Liver (tissue), 9 donors: ENCODE results near the gene SERPINA4. TPM values are rescaled to one million over a fixed set of nuclear protein-coding genes. Genes with fewer than 3 reads are reported as not detected.
"Not testable (repeated sequence)": the region's sequence is repeated elsewhere in the genome, so short reads cannot be mapped to it uniquely, and the experiment has no call there.

ENCODE experiments used
- DNase-seq: peaks from one replicate; pipeline ENCODE4 v3.0.0-alpha.2; 2017; ENCODE audit warnings: low spot score
- H3K27ac ChIP-seq, 2 donors: one replicate each; pipeline ENCODE4 v1.7.0; 2013; ENCODE audit warnings: inconsistent platforms in 2 of 2, low read length in 2 of 2, control low read depth in 1 of 2, low read depth in 1 of 2, mild to moderate bottlenecking in 1 of 2
- H3K27me3 ChIP-seq, 4 donors: one replicate each; pipeline versions ENCODE4 v1.6.1 to v1.7.0; 2013; ENCODE audit warnings: low read length in 3 of 4, inconsistent platforms in 1 of 4, mild to moderate bottlenecking in 1 of 4, moderate library complexity in 1 of 4; ENCODE audit not compliant: control insufficient read depth in 4 of 4, insufficient read depth in 4 of 4
- H3K36me3 ChIP-seq, 4 donors: one replicate each; pipeline versions ENCODE4 v1.6.1 to v1.7.0; 2013; ENCODE audit warnings: low read length in 3 of 4, mild to moderate bottlenecking in 3 of 4, low read depth in 1 of 4, moderate library complexity in 1 of 4; ENCODE audit not compliant: control insufficient read depth in 4 of 4, insufficient read depth in 3 of 4
- H3K4me1 ChIP-seq, 4 donors: one replicate each; pipeline versions ENCODE4 v1.6.1 to v1.7.0; 2013; ENCODE audit warnings: low read length in 3 of 4, mild to moderate bottlenecking in 3 of 4, moderate library complexity in 1 of 4; ENCODE audit not compliant: control insufficient read depth in 4 of 4, insufficient read depth in 4 of 4
- H3K4me3 ChIP-seq, 3 donors: one replicate each; pipeline versions ENCODE4 v1.6.1 to v1.7.0; 2013; ENCODE audit warnings: low read length in 3 of 3, control low read depth in 1 of 3, low read depth in 1 of 3, mild to moderate bottlenecking in 1 of 3
- H3K9ac ChIP-seq, 2 donors: one replicate each; pipeline ENCODE4 v1.7.0; 2013; ENCODE audit warnings: low read length in 2 of 2, mild to moderate bottlenecking in 2 of 2, moderate library complexity in 2 of 2, control low read depth in 1 of 2, low read depth in 1 of 2
- H3K9me3 ChIP-seq, 4 donors: one replicate each; pipeline versions ENCODE4 v1.6.1 to v1.7.0; 2013; ENCODE audit warnings: low read length in 3 of 4; ENCODE audit not compliant: control insufficient read depth in 4 of 4
- FOXA2 ChIP-seq: IDR thresholded peaks from 2 replicates; pipeline ENCODE4 v1.6.1; 2016; ENCODE audit warnings: antibody characterized with exemption
- GABPA ChIP-seq, 2 donors: IDR thresholded peaks in 1 of 2; conservative IDR thresholded peaks in 1 of 2; 2 replicates each; pipeline ENCODE4 v1.6.1; 2016; ENCODE audit warnings: antibody characterized with exemption in 2 of 2, mild to moderate bottlenecking in 1 of 2, moderate library complexity in 1 of 2
- HNF4A ChIP-seq, 2 donors: conservative IDR thresholded peaks; 2 replicates each; pipeline ENCODE4 v1.6.1; 2016; ENCODE audit warnings: antibody characterized with exemption in 2 of 2, mild to moderate bottlenecking in 2 of 2
- HNF4G ChIP-seq: IDR thresholded peaks from 2 replicates; pipeline ENCODE4 v1.6.1; 2016; ENCODE audit warnings: antibody characterized with exemption
- JUND ChIP-seq, 2 donors: IDR thresholded peaks; 2 replicates each; pipeline ENCODE4 v1.6.1; 2016; ENCODE audit warnings: antibody characterized with exemption in 2 of 2
- NR2F2 ChIP-seq: IDR thresholded peaks from 2 replicates; pipeline ENCODE4 v1.6.1; 2016; ENCODE audit warnings: antibody characterized with exemption
- RAD21 ChIP-seq, 2 donors: IDR thresholded peaks; 2 replicates each; pipeline ENCODE4 v1.6.1; 2016; ENCODE audit warnings: antibody characterized with exemption in 2 of 2, mild to moderate bottlenecking in 2 of 2
- RXRA ChIP-seq, 2 donors: IDR thresholded peaks; 2 replicates each; pipeline ENCODE4 v1.6.1; 2017 to 2018; ENCODE audit warnings: antibody characterized with exemption in 2 of 2, mild to moderate bottlenecking in 1 of 2
- SP1 ChIP-seq: IDR thresholded peaks from 2 replicates; pipeline ENCODE4 v1.6.1; 2018; ENCODE audit warnings: antibody characterized with exemption, mild to moderate bottlenecking
- TAF1 ChIP-seq: conservative IDR thresholded peaks from 2 replicates; pipeline ENCODE4 v1.6.1; 2016; ENCODE audit warnings: antibody characterized with exemption, mild to moderate bottlenecking
- YY1 ChIP-seq: IDR thresholded peaks from 2 replicates; pipeline ENCODE4 v1.6.1; 2016; ENCODE audit warnings: antibody characterized with exemption, mild to moderate bottlenecking
- WGBS: extraction: QIAGEN DNeasy Blood & Tissue Kit; methylation state at CpG from one replicate; pipeline ENCODE4 v1.1.7; 2013; 5-methylcytosine and 5-hydroxymethylcytosine counted together
- polyA plus RNA-seq, 2 donors: library from polyadenylated mRNA; stranded (reverse) in 1 of 2; unstranded in 1 of 2; fragments of 200-250 nt in 1 of 2; fragments of >200 nt in 1 of 2; fragmentation: Nextera tagmentation in 1 of 2; extraction: Ambion mirVana in 1 of 2; gene quantifications; one replicate each; pipeline versions ENCODE4 v1.2.1 to v1.2.3, GENCODE V29; 2013 to 2015
- total RNA-seq, 2 donors: library from RNA; depleted of rRNA; stranded (reverse); fragments of >200 nt; gene quantifications; one replicate each; pipeline ENCODE4 v1.2.3, GENCODE V29; 2014
- TF ChIP-seq, protein P1 (sequence below): IDR thresholded peaks from 2 replicates; pipeline ENCODE4 v1.6.1; 2016; ENCODE audit warnings: antibody characterized with exemption
- TF ChIP-seq, protein P2 (sequence below): IDR thresholded peaks from 2 replicates; pipeline ENCODE4 v1.6.1; 2016; ENCODE audit warnings: antibody characterized with exemption, mild to moderate bottlenecking
- TF ChIP-seq, protein P3 (sequence below): IDR thresholded peaks from 2 replicates; pipeline ENCODE4 v1.6.1; 2016; ENCODE audit warnings: antibody characterized with exemption
- TF ChIP-seq, protein P4 (sequence below): fragments of 150-350 bp; IDR thresholded peaks from 2 replicates; pipeline ENCODE4 v1.5.1; 2017; ENCODE audit warnings: improper control_type of control experiment, low read depth, low read length; ENCODE audit not compliant: missing input control
- TF ChIP-seq, protein P5 (sequence below): IDR thresholded peaks from 2 replicates; pipeline ENCODE4 v1.6.1; 2016; ENCODE audit warnings: antibody characterized with exemption
- donor health status: healthy.
- donor health status: healthy.
- donor health status: healthy.
- donor health status: healthy.
- donor health status: healthy.

Gene SERPINA4
- total and polyA plus RNA-seq, 4 donors = 50.5 to 150 (median 74.0) TPM

DNA sequence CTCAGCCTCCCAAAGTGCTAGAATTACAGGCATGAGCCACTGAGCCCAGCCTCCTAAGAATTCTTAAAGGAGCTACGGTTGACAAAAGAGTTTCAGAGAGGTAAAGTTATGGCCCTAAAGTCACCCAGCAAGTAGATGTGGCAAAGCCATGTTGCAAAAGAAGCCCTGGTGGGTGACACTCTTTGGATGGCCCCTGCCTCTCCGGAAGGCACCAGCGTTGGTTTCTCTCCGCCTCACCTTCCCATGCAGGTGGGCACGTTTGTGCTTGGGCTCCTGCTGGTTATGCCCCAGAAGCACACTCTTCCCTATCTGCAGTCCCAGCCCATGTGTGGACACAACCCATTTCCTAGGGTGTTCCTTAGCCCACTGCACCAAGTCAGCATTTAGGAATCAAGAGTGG lies 41.5 kb downstream of the SERPINA4 start:
- Histone ChIP-seq H3K27me3 (no peaks in the 10 kb centered on the region), H3K36me3 (no peaks in the 10 kb centered on the region), H3K9ac (no peak overlapping the region), H3K4me3 (no peak overlapping the region), H3K9me3 (no peaks in the 10 kb centered on the region), H3K4me1 (peaks cover 7 to 29% (median 19%) of the 10 kb centered on the region in 4 donors), H3K27ac (no peak overlapping the region)
- TF ChIP-seq TAF1 = no peak
- no peak for TF ChIP-seq RAD21 (IDR thresholded peaks at IDR 0.05)
- WGBS = 85% methylated on average over 5 of the region's 5 CpGs
- DNase-seq = no peak

DNA sequence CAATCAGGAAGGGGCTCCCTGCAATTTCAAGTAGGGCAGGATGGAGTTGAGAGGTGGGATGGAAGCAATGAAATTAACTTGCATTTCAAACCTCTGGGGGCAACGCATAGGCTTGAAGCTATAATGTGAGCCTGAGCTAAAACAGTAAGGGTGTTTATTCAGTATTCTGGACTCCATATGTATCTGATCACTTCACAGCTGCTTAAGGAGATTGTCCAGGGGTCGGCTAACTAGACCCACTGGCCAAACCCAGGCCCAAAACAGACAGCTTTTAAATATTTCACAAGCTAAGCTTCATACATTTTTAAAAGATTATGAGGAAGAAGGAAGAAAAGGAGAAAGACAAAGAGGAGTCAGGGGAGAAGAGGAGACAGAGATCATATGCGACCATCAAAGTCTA lies 44.1 kb downstream of the SERPINA4 start:
- H3K4me1 ChIP-seq = peaks cover 2 to 17% (median 10%) of the 10 kb centered on the region in 4 donors
- 90% methylated on average over 3 of the region's 3 CpGs for WGBS

DNA sequence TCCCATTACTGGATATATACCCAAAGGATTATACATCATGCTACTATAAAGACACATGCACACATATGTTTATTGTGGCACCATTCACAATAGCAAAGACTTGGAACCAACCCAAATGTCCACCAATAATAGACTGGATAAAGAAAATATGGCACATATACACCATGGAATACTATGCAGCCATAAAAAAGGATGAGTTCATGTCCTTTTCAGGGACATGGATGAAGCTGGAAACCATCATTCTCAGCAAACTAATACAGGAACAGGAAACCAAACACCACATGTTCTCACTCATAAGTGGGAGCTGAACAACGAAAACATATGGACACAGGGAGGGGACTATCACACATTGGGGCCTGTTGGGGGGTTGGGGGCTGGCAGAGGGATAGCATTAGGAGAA lies 47.7 kb downstream of the SERPINA4 start:
- not testable (repeated sequence) for H3K9me3 ChIP-seq, H3K4me1 ChIP-seq, H3K27ac ChIP-seq, H3K9ac ChIP-seq, DNase-seq, H3K27me3 ChIP-seq, H3K4me3 ChIP-seq
- H3K36me3 ChIP-seq = peaks cover 0 to 15% (median 5%) of the 10 kb centered on the region in 4 donors
- 93% methylated on average over 1 of the region's 1 CpG for WGBS

More for the DNA sequence above, 44.1 kb downstream of the SERPINA4 start:
- H3K27me3 ChIP-seq = no peaks in the 10 kb centered on the region
- TF ChIP-seq HNF4A (conservative IDR thresholded peaks at IDR 0.05) = no peak
- no peak for TF ChIP-seq YY1
- no peak for TF ChIP-seq FOXA2
- TF ChIP-seq, protein P1, sequence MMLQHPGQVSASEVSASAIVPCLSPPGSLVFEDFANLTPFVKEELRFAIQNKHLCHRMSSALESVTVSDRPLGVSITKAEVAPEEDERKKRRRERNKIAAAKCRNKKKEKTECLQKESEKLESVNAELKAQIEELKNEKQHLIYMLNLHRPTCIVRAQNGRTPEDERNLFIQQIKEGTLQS = no peak
- TF ChIP-seq, protein P2, sequence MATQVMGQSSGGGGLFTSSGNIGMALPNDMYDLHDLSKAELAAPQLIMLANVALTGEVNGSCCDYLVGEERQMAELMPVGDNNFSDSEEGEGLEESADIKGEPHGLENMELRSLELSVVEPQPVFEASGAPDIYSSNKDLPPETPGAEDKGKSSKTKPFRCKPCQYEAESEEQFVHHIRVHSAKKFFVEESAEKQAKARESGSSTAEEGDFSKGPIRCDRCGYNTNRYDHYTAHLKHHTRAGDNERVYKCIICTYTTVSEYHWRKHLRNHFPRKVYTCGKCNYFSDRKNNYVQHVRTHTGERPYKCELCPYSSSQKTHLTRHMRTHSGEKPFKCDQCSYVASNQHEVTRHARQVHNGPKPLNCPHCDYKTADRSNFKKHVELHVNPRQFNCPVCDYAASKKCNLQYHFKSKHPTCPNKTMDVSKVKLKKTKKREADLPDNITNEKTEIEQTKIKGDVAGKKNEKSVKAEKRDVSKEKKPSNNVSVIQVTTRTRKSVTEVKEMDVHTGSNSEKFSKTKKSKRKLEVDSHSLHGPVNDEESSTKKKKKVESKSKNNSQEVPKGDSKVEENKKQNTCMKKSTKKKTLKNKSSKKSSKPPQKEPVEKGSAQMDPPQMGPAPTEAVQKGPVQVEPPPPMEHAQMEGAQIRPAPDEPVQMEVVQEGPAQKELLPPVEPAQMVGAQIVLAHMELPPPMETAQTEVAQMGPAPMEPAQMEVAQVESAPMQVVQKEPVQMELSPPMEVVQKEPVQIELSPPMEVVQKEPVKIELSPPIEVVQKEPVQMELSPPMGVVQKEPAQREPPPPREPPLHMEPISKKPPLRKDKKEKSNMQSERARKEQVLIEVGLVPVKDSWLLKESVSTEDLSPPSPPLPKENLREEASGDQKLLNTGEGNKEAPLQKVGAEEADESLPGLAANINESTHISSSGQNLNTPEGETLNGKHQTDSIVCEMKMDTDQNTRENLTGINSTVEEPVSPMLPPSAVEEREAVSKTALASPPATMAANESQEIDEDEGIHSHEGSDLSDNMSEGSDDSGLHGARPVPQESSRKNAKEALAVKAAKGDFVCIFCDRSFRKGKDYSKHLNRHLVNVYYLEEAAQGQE = no peak
- no peak for TF ChIP-seq RAD21 (IDR thresholded peaks at IDR 0.05)
- TF ChIP-seq HNF4G = no peak
- no peak for TF ChIP-seq GABPA (IDR thresholded peaks at IDR 0.05 in 1 of 2, conservative IDR thresholded peaks at IDR 0.05 in 1 of 2)
- TF ChIP-seq, protein P3, sequence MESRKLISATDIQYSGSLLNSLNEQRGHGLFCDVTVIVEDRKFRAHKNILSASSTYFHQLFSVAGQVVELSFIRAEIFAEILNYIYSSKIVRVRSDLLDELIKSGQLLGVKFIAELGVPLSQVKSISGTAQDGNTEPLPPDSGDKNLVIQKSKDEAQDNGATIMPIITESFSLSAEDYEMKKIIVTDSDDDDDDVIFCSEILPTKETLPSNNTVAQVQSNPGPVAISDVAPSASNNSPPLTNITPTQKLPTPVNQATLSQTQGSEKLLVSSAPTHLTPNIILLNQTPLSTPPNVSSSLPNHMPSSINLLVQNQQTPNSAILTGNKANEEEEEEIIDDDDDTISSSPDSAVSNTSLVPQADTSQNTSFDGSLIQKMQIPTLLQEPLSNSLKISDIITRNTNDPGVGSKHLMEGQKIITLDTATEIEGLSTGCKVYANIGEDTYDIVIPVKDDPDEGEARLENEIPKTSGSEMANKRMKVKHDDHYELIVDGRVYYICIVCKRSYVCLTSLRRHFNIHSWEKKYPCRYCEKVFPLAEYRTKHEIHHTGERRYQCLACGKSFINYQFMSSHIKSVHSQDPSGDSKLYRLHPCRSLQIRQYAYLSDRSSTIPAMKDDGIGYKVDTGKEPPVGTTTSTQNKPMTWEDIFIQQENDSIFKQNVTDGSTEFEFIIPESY = no peak
- TF ChIP-seq, protein P4, sequence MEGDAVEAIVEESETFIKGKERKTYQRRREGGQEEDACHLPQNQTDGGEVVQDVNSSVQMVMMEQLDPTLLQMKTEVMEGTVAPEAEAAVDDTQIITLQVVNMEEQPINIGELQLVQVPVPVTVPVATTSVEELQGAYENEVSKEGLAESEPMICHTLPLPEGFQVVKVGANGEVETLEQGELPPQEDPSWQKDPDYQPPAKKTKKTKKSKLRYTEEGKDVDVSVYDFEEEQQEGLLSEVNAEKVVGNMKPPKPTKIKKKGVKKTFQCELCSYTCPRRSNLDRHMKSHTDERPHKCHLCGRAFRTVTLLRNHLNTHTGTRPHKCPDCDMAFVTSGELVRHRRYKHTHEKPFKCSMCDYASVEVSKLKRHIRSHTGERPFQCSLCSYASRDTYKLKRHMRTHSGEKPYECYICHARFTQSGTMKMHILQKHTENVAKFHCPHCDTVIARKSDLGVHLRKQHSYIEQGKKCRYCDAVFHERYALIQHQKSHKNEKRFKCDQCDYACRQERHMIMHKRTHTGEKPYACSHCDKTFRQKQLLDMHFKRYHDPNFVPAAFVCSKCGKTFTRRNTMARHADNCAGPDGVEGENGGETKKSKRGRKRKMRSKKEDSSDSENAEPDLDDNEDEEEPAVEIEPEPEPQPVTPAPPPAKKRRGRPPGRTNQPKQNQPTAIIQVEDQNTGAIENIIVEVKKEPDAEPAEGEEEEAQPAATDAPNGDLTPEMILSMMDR = no peak
- no peak for TF ChIP-seq SP1
- no peak for TF ChIP-seq JUND (IDR thresholded peaks at IDR 0.05)
- TF ChIP-seq, protein P5, sequence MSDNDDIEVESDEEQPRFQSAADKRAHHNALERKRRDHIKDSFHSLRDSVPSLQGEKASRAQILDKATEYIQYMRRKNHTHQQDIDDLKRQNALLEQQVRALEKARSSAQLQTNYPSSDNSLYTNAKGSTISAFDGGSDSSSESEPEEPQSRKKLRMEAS = no peak
- no peak for TF ChIP-seq RXRA (IDR thresholded peaks at IDR 0.05)
- TF ChIP-seq TAF1 = no peak
- TF ChIP-seq NR2F2 = no peak
- H3K27ac ChIP-seq = no peak overlapping the region
- no peaks in the 10 kb centered on the region for H3K36me3 ChIP-seq
- no peak overlapping the region for H3K9ac ChIP-seq
- no peak overlapping the region for H3K4me3 ChIP-seq
- no peak for DNase-seq
- no peaks in the 10 kb centered on the region for H3K9me3 ChIP-seq
